Stimulated activated CD8-positive, alpha-beta memory T cell treated with anti-CD3 and anti-CD28 coated beads, Interleukin-2, amount 100 ng/mL, for 1 hour (primary cell): ENCODE results near the gene DGKD.

Source experiments
- DNase-seq, 2 donors: peaks; one replicate each; pipeline ENCODE4 v3.0.0-alpha.2; 2020; ENCODE audit warnings: low read depth in 2 of 2

DGKD gene

DNA sequence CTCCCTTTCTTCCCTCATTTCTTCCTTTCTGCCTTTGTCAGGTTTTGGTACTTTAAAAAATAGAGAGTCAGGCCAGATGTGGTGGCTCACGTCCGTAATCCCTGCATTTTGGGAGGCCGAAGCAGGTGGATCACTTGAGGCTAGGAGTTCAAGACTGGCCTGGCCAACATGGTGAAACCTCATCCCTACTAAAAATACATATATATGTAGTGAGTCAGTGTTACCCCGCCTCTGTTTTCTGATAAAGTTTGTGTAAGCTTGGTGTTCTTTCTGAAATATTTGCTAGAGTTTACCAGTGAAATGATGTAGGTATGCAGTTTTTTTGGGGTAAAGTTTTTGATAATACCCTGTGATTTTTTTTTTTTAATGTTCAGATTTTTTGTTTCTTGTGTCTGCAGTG, 58.8 kb downstream of the DGKD start:
- DNase-seq = no peak

DNA sequence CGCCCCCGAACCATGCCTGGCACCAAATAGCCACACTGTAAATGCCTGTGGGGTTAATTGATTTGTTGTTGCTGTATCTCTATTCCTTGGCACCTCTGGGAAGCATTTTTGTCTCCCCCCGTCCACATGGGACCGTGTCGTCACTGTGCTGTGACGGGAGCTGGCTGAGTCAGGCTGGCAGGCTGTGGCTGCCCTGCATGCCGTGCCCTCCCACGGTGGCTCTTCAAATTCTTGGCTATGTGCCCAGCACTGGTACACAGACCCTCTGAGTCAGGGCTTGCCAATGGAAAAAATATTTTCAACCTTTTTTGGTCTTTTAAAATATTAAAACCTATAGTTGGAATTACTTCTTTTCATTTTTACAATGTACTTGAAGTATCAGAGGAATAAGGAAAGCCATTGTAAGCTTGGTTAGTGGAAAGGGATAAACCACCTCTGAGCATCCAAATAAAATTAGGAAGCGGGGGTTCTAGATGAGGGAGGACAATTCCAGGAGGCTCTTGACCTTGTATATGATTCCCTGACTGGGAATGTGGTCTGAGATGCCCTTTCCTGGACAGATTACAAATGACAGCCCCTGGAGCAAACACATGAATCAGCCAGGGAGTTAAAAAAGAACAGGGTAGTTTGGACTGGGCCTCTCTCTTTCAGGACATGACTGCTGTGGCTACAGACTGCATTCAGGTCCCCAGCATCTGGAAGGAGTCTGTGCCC, 59.4 kb downstream of the DGKD start:
- no peak for DNase-seq

DNA sequence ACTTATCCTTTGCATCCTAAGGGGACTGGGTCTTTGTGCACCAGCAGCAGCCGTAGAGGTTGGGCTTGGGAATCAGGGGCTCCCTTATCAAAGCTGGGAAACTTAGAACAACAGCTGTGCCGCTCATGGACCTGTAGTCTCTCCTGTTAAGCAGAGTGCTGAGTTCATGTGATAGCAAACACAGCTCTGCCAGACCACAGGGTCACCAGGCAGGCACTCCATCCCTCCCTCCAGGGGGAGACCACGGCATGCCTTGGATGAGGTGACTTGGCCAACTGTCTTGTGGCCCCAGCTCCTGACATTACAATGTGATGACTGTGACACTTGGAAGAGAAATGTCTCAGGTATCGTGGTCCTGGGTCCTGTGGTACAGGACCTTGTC, 60.0 kb downstream of the DGKD start:
- DNase-seq = no peak

DNA sequence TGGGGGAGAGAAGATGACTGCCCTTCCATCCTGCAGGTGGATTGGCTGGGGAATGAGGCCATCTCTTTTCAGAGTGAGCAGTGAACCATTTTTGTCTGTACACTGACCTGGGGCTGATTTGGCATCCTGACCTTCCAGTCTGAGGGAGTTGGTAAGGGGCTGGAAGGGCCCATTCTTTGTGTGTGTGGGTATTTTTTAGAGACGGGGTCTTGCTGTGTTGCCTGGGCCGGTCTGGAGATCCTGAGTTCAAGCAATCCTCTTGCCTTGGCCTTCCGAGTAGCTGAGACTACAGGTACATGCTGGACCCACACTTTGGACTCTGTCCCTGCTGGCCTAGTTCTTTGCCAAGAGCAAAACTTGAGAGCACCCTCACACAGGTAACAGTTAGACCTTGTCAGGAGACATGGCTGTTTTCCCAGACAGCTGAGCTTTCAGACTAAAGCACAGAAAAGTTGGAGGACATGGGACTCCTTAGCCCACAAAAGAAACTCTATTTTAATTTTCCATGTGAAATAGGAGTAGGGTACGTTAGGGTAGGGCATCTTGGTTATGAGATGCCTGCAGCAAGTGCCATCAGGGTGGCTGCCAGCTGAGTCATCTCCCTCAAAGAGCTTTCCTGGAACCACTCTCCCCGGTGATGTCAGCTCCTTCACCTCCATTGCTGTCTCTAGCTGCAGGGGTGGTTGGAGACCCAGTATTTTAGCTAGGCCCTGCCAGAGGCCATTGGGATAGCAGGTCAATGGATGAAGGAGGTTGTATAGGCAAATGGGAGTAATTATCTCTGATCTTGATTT, 60.7 kb downstream of the DGKD start:
- DNase-seq = no peak

DNA sequence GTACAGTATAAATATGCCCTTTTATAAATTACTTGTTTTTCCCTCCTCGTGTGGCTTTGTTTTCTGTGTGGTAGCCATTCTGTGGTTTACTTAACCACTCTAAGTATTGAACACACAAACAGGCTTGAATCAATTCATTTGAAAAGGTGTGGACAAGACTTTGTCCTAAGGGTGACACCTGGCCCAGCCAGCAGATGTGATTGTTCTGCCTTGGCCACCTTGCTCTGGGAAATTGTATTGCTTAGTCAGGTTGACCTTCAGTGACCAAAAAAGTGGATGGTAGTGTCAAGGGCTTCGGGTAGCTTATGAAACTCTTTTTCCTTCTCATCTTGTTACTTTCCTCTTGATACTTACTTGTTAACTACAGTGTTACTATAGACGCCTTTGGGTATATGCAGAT, 61.9 kb downstream of the DGKD start:
- DNase-seq = no peak

DNA sequence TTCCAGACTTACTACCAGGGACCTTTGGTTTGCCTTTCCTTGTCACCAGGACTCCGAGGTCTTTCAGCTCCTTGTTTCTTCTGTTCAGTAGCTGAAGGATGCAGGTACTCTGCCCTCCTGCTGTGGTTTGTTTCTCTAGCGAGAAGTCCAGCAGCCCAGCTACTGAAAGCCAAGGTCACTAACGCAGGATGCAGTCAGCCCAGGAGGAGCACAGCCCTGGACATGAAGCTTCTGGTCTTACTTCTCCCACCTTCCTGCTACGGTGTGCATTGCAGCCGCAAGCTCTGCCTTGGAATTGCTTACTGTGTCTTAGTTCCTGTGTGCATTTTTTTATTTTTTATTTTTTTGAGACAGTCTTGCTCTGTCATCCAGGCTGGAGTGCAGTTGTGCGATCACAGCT, 62.4 kb downstream of the DGKD start:
- DNase-seq = no peak

DNA sequence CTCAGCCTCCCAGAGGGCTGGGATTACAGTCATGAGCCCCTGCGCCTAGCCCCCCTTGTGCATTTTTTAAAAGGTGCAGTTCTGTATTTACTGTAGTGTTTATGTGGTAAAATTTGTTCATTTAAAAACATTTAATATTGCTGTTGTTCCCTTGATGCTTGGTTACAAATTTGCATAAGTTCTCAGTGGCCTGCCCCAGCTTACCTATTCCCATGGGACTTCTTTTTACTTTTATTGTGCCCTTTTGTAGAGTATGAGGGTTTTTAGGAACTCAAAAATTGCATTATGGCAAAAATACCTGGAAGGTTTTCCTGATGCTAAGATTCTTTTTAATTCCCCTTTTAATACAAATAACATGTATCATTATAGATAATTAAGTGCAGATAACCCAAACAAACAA, 63.0 kb downstream of the DGKD start:
- DNase-seq = no peak

DNA sequence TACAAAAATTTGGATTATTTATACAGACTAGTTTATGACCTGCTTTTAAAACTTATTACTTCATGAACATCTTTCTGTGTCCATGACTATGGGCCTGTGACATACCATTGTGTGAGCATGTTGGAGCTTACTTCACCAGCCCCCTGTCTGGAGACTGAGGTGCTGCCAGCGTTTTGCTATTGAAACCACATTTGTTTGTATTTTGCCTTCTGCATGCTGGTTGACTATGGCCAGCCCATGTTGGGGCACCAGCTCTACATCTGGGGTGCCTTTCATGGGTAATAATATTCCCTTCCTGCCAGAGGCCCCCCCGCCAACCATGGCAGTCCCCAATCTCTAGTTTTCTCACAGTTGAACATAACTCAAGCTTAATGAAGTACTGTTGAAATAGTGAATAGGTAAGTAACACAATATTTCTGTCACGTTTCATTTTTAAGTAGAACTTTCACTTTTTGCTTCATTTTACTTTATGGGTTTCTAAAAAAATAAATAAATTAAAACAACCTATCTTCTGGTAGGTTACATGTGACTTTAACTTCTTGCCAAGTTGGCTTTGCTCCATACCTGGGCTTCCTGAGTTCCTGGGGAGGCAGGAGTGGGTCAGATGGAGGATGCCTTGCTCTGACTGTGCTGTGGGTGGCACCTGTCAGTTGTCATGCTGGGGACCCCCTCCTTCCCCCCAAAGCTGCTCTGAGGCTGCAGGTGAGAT, 63.9 kb downstream of the DGKD start:
- no peak for DNase-seq

DNA sequence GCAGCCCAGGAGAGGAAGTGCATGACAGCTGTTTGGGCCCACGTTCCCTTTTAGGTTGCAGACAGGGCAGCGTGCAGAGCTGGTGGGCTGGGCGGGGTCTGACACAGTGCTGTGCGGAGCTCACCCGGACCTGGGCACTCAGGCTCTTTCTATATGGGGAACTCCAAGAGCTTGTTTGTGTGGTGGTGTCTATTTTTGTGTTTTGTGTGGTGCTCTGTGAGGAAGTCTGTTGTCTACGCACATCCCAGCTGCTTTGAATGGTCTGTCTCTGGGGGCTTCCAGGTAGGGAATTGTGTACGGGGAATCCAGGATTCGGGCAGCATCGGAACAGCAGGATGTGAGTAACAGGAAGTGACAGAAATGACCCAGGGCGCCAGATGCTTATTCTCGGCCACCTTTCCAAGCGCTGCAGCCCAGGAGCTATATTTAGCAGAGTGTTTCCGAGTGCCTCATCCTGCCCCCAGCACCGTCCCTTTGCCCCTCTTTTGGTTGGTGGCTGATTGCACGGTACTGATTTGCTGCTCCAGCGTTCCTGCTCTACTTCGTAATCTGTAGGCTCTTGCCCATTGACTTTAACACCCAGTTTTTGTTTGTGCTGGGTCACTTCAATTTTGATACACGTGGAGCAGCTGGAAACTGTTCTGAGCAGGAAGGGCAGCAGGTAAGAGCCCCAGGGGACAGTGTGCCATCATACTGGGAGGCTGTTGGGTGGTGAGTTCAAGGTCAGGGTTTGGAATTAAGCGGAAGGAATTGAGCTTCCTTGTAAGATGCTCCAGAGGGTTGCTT, 64.7 kb downstream of the DGKD start:
- DNase-seq = no peak

DNA sequence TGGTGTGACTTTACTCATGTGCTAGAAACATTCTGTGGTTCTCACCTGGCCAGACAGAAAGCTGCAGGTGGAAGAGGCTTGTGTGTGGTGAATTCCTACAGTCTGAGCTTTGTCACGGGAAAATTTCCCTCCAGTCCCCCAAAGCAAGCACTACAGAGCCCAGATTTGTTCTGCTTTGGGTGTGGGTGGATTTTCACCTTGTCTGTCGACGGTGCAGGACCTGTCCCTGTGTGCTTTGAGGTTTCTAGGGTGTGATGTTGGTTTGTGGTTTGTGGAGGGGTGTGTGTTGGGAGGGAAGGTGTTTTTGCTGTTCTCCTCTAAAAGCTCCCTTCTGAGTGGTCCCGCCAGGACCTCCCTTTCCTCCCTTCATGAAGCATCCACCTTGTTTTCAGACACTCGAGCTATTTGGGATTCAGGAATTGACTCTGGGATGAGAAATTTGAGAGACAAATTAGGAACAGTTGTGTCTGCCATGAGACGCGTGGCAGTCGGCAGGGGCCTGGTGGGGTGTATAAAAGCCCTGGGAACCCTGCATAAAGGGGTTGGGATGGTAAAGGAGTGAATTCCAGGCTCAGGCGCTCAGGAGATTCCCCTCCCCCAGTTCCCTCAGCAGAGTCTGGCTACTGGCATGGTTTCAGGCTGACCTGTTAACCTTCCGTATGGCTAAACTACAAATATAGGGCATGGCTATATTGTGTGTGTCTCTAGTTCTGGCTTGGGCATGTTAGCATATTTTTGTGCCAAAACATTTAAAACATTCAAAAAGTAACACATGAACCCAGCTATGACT, 65.5 kb downstream of the DGKD start:
- no peak for DNase-seq

DNA sequence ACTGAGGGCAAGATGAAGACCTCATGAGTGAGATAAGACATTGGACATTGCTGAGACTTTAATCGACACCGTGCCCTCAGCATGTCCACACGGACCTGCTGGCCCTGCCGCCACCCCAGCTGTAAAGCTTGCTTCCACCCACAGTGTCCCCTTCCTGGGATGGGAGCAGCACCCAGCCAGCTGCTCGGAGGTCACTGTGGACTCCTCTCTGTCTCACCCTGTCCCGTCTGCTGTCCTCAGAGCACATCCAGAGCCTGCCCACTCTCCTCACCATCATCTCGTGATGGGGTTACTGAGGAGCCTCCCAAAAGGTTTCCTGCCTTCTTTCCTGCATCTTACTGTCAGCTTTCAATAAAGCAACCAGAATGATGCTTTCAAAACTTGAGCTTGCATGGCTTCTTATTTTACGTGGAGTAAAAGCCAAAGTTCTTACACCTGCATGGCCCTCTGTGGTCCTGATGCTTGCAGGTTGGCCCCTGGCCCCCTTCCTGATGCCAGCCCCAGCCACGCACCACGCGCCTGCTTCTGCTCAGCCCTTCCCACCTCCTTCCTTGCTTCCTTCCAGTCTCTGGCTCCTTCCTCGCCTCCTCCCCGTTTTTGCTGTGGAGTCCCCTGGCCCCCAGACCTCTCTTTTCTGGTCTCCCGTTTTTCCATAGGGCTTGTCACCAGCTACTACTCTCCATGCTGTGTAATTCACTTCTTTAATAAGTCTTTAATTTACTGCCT, 67.0 kb downstream of the DGKD start:
- no peak for DNase-seq

DNA sequence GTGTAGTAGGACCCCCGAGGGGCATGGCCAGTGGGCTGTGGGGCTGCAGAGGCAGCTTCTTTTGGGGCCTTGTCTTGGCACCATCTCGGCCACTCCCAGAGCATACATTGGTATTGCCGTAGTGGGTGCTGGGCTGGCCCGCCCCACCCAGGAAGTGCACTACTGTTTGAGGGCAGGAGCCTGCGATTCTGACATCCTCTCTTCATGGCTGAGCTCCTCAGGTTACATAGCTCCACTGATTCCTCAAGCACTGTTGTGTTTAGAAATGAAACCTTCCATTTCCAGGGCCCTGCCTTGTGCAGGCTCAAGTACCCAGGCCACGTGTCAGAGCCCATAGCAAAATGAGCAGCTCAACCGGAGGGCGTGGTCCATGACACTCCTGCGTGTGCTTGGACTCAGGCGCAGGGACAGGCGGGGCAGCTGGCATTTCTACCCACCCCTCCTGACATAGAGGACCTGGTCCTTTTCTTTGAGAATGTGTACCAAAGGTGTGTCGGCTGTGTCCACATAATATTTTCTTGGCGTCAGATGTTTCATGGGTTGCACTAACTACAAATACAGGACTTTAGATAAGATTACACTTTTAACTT, 67.9 kb downstream of the DGKD start:
- no peak for DNase-seq

DNA sequence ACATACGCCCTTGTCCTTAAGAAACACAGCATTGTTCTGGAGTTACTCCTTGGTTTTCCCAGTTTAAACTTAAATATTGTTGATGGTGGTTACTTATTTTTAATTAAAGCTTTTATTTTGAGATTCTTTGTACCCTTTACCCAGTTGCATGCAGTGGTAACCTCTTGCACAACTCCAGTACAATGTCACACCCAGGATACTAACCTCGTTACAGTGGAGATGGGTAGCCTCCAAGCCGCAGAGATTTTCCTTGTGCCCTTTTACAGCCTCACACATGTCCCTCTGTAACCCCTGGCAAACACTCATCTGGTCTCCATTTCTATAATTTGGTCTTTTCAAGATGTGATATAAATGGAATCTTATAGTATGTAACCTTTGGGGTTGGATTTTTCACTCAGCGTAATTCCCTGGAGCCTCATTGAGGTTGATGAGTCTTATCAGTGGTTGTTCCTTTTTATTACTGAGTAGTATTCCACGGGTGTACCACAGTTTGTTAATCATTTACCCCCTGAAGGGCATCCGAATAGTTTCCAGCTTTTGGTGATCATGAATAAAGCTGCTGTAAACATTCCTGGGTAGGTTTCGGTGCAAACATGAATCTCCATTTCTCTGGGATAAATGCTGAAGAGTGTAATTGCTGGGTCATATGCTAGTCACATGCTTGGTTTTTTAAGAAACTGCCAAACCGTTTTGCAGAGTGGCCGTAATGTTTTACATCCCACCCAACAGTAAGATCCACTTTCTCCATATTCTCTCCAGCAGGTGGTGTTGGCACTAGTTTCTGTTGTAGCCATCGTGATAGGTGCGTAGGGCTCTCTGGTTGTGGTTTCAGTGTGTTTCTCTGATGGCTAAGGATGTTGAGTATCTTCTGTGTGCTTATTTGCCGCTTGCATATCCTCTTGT, 68.6 kb downstream of the DGKD start:
- no peak for DNase-seq

DNA sequence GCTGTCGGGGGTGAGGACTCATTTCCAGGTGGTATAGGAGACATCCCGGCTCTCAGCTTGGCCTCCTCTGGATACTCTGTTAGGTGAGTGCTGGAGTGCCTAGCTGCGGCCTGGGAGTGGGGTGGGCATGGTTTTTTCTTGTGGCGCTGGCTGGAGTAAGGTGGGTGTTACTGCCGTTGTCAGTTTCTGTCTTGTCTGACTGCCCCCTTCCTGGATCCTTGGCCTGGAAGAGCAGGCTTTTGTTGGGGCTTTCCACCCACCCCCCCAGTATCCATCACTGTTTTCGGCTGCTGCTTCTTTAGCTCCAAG, 69.2 kb downstream of the DGKD start:
- DNase-seq = no peak

DNA sequence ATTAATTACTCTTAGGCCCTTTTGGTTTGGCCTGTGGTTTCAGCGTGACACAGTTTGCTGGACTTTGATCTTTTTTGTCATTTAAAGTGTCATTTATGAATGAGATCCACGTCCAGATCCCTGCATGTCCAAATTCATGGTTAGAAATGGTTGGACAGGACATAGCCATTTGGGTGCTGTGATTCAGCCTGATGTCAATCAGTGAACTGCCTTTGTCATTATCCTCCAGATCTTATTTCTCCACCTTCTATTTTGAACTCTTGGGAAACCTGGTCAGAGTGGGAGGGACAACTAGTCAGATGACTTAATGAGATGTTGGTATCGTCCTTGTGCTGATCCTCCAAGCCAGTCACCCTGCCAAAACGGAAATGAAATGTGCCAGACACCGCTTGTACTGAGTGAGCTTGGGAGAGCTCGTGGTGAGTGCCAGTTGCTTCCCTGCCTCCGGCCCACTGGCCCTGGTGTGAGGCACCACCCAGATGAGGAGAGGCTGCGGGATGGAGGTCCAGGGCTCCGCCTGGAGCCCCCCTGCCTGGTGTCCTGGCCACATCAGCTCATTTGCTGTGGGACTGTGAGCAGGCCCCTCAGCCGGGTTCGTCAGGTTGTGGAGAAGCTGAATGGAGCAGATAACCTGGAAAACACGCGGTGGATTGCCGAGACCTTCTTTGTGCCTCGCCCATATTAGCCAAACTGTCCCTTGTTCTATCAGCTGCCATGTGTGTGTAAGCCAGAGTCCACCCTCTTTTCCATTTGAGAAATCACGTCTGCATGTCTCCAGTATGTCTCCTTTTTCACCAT, 70.1 kb downstream of the DGKD start:
- DNase-seq = no peak

DNA sequence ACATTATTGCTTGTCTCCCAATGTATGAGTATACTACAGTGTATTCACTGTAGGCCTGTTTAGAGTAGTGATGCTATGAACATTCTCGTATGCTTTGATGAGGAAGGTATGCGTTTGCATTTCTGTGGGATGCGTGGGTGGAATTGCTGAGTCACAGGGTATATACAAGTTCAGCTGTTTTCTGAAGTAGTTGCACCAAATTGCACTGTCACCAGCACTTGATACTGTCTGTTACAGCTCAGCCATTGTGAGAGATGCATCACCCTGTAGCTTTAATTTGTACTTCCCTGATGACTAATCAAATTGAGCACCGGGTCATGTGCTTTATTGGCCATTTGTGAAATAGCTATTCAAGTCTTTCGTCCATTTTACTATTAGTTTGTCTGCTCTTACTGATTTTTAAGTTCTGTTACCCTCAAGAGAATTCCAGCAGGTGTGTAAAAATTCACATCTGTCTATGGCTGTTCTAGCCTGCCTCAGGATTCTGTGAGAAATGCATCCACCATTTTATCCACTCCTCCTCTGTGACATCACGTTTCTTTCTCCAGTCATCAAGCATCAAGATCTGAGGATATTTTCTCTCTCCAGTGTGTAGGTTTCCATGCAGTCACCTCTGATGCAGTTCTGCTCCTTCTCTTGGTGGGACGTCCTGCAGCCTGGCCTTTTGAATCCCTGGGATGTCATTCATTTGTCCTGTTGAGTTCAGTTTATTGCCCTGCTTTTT, 72.5 kb downstream of the DGKD start:
- DNase-seq = no peak

DNA sequence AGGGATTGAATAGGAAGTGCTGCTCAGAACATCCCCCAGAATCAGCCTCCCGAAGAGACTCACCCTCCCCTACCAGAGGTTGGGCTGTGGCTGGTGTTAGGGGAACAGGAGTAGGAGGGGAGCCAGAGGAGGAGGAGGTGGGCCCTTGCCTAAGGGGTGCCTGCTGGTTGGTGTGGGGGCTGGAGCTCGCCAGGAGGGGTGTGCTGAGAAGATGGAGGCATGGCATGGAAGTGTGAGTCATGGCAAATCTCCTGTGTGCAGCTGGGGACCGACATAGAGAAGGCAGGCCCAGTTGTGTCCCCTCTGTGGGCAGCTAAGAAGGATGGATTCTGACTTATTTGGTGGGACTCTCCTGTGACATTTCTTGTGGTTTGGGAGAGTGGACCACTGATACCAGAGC, 73.7 kb downstream of the DGKD start:
- no peak for DNase-seq

DNA sequence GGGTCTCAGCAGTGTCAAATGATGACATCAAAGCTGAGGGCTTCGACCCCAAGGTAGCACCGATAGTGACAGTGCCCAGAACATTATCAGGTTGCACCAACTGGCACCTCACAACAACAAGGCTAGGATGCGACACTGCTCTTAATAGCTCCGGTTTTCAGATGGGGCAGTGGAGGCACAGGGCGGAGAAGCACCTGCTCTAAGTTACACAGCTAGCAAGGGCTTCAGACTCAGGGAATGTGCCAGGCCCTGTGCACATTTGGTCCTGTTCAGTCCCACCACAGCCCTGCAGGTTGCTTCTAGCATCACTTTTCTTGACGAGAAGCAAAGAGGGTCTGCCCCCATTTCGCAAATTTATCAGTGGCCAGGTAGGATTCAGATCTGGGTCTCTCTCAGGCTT, 74.1 kb downstream of the DGKD start:
- DNase-seq = no peak
